Mucosa of stomach (tissue), 1 donor: ENCODE measurements around the gene CRLF1.

ENCODE experiments used
- H3K27me3 ChIP-seq: one replicate; pipeline ENCODE4 v1.7.0; 2013; ENCODE audit warnings: mild to moderate bottlenecking, low read length; ENCODE audit not compliant: control insufficient read depth, insufficient read depth
- H3K36me3 ChIP-seq: one replicate; pipeline ENCODE4 v1.7.0; 2013; ENCODE audit warnings: low read length; ENCODE audit not compliant: control insufficient read depth, insufficient read depth
- H3K4me1 ChIP-seq: one replicate; pipeline ENCODE4 v1.7.0; 2013; ENCODE audit warnings: mild to moderate bottlenecking, low read length; ENCODE audit not compliant: control insufficient read depth, insufficient read depth
- H3K4me3 ChIP-seq: one replicate; pipeline ENCODE4 v1.7.0; 2013; ENCODE audit warnings: low read length
- H3K9ac ChIP-seq: one replicate; pipeline ENCODE4 v1.7.0; 2013; ENCODE audit warnings: mild to moderate bottlenecking, low read length, moderate library complexity
- H3K9me3 ChIP-seq: one replicate; pipeline ENCODE4 v1.7.0; 2013; ENCODE audit warnings: mild to moderate bottlenecking, low read length, moderate library complexity; ENCODE audit not compliant: control insufficient read depth
- donor health status: Pancreatic carcinoma.

CRLF1 gene

GRCh38 chr19:18611327-18612050, 4.9 kb upstream of the CRLF1 start:
- H3K27me3 ChIP-seq: peaks cover 89% of the 10 kb centered on the region
- no peak overlapping the region for H3K9ac ChIP-seq
- H3K9me3 ChIP-seq: no peaks in the 10 kb centered on the region
- H3K36me3 ChIP-seq: no peaks in the 10 kb centered on the region
- H3K4me1 ChIP-seq: peaks cover 15% of the 10 kb centered on the region
- no peak overlapping the region for H3K4me3 ChIP-seq

GRCh38 chr19:18610556-18611326, 4.1 kb upstream of the CRLF1 start:
- Histone ChIP-seq H3K9me3 (no peaks in the 10 kb centered on the region), H3K36me3 (no peaks in the 10 kb centered on the region), H3K9ac (no peak overlapping the region), H3K4me3 (no peak overlapping the region), H3K27me3 (peaks cover 90% of the 10 kb centered on the region), H3K4me1 (peaks cover 15% of the 10 kb centered on the region)

- Histone ChIP-seq H3K4me1 (peaks cover 15% of the 10 kb centered on the region), H3K4me3 (no peak overlapping the region), H3K27me3 (peaks cover 91% of the 10 kb centered on the region)
These were observed 3.6 kb upstream of the CRLF1 start for GRCh38 chr19:18610245-18610555.

GRCh38 chr19:18609717-18610051, 3.1 kb upstream of the CRLF1 start:
- Histone ChIP-seq H3K4me1 (peaks cover 15% of the 10 kb centered on the region), H3K36me3 (no peaks in the 10 kb centered on the region), H3K9ac (no peak overlapping the region), H3K9me3 (no peaks in the 10 kb centered on the region), H3K27me3 (peaks cover 91% of the 10 kb centered on the region), H3K4me3 (no peak overlapping the region)

More at GRCh38 chr19:18610245-18610555, 3.6 kb upstream of the CRLF1 start:
- no peaks in the 10 kb centered on the region for H3K36me3 ChIP-seq
- H3K9me3 ChIP-seq: no peaks in the 10 kb centered on the region
- H3K9ac ChIP-seq: no peak overlapping the region

GRCh38 chr19:18608805-18609716, 2.5 kb upstream of the CRLF1 start:
- no peaks in the 10 kb centered on the region for H3K9me3 ChIP-seq
- no peak overlapping the region for H3K9ac ChIP-seq
- no peaks in the 10 kb centered on the region for H3K36me3 ChIP-seq
- H3K4me3 ChIP-seq: no peak overlapping the region
- peaks cover 15% of the 10 kb centered on the region for H3K4me1 ChIP-seq
- H3K27me3 ChIP-seq: peaks cover 91% of the 10 kb centered on the region

GRCh38 chr19:18608102-18608804, 1.7 kb upstream of the CRLF1 start:
- Histone ChIP-seq H3K4me1 (peaks cover 15% of the 10 kb centered on the region), H3K27me3 (peaks cover 89% of the 10 kb centered on the region), H3K9me3 (no peaks in the 10 kb centered on the region), H3K36me3 (no peaks in the 10 kb centered on the region), H3K9ac (no peak overlapping the region), H3K4me3 (no peak overlapping the region)

GRCh38 chr19:18607226-18608101, 865 bp upstream of the CRLF1 start:
- H3K4me1 ChIP-seq: peaks cover 9% of the 10 kb centered on the region
- no peaks in the 10 kb centered on the region for H3K36me3 ChIP-seq
- peaks cover 86% of the 10 kb centered on the region for H3K27me3 ChIP-seq
- no peaks in the 10 kb centered on the region for H3K9me3 ChIP-seq
- no peak overlapping the region for H3K9ac ChIP-seq
- H3K4me3 ChIP-seq: no peak overlapping the region

GRCh38 chr19:18605546-18606280, 886 bp downstream of the CRLF1 start:
- H3K36me3 ChIP-seq: no peaks in the 10 kb centered on the region
- peaks cover 83% of the 10 kb centered on the region for H3K27me3 ChIP-seq
- H3K4me3 ChIP-seq: no peak overlapping the region
- no peak overlapping the region for H3K9ac ChIP-seq
- H3K9me3 ChIP-seq: no peaks in the 10 kb centered on the region
- peaks cover 3% of the 10 kb centered on the region for H3K4me1 ChIP-seq

- Histone ChIP-seq H3K9ac (no peak overlapping the region), H3K4me1 (peaks cover 3% of the 10 kb centered on the region), H3K9me3 (no peaks in the 10 kb centered on the region), H3K27me3 (peaks cover 79% of the 10 kb centered on the region), H3K36me3 (no peaks in the 10 kb centered on the region), H3K4me3 (no peak overlapping the region)
These were observed 1.4 kb downstream of the CRLF1 start for GRCh38 chr19:18605196-18605545.

GRCh38 chr19:18604820-18605159, 1.8 kb downstream of the CRLF1 start:
- Histone ChIP-seq H3K36me3 (no peaks in the 10 kb centered on the region), H3K4me3 (no peak overlapping the region), H3K9me3 (no peaks in the 10 kb centered on the region), H3K27me3 (peaks cover 76% of the 10 kb centered on the region), H3K4me1 (peaks cover 3% of the 10 kb centered on the region), H3K9ac (no peak overlapping the region)
